ENCODE data around the gene KCNQ1OT1. TPM values are rescaled to one million over a fixed set of nuclear protein-coding genes. Genes with fewer than 3 reads are reported as not detected.

The KCNQ1OT1 gene
- total RNA-seq, 4 donors from 2014 or later = 0.16 to 0.61 (median 0.30) TPM

- no peaks in the 10 kb centered on the region for H3K4me1 ChIP-seq
- no peak overlapping the region for H3K4me3 ChIP-seq
- no peaks in the 10 kb centered on the region for H3K36me3 ChIP-seq
- no peak overlapping the region for H3K27ac ChIP-seq
- DNase-seq = no peak
- H3K27me3 ChIP-seq = no peaks in the 10 kb centered on the region
- no peak for ATAC-seq
- intact Hi-C loops (cut with DNase I; ENCODE audit: low total_unique reads) = no loop called here
- H3K9me3 ChIP-seq = no peaks in the 10 kb centered on the region
- in situ Hi-C loops (cut with MboI; ENCODE audit: low sequenced_read_pairs in 4 of 4) = no loop called here
- no peak for TF ChIP-seq CTCF (IDR thresholded peaks at IDR 0.05 in 4 of 5, conservative IDR thresholded peaks at IDR 0.05 in 1 of 5)
- TF ChIP-seq POLR2A (IDR thresholded peaks at IDR 0.05) = no peak
These were observed 113.0 kb downstream of the KCNQ1OT1 start for GRCh38 chr11:2586793-2587131.

GRCh38 chr11:2586087-2586792, 113.6 kb downstream of the KCNQ1OT1 start:
- no peak for TF ChIP-seq CTCF (IDR thresholded peaks at IDR 0.05 in 4 of 5, conservative IDR thresholded peaks at IDR 0.05 in 1 of 5)
- no peak for TF ChIP-seq POLR2A (IDR thresholded peaks at IDR 0.05)
- DNase-seq = peak in 1 of 2 donors; percentile 0
- in situ Hi-C loops (cut with MboI; ENCODE audit: low sequenced_read_pairs in 4 of 4) (no loop called here), intact Hi-C loops (cut with DNase I; ENCODE audit: low total_unique reads) (no loop called here)
- H3K27ac ChIP-seq = no peak overlapping the region
- ATAC-seq = no peak
- H3K4me1 ChIP-seq = no peaks in the 10 kb centered on the region
- no peaks in the 10 kb centered on the region for H3K36me3 ChIP-seq
- no peaks in the 10 kb centered on the region for H3K27me3 ChIP-seq
- H3K4me3 ChIP-seq = no peak overlapping the region
- H3K9me3 ChIP-seq = no peaks in the 10 kb centered on the region

- H3K27me3 ChIP-seq = no peaks in the 10 kb centered on the region
- DNase-seq (peak in 1 of 2 donors; percentile 1), ATAC-seq (no peak)
- no peak overlapping the region for H3K27ac ChIP-seq
- no peaks in the 10 kb centered on the region for H3K36me3 ChIP-seq
- no peak for TF ChIP-seq CTCF (IDR thresholded peaks at IDR 0.05 in 4 of 5, conservative IDR thresholded peaks at IDR 0.05 in 1 of 5)
- TF ChIP-seq POLR2A (IDR thresholded peaks at IDR 0.05) = no peak
- intact Hi-C loops (cut with DNase I; ENCODE audit: low total_unique reads) (no loop called here), in situ Hi-C loops (cut with MboI; ENCODE audit: low sequenced_read_pairs in 4 of 4) (no loop called here)
- H3K9me3 ChIP-seq = no peaks in the 10 kb centered on the region
- H3K4me3 ChIP-seq = no peak overlapping the region
- H3K4me1 ChIP-seq = no peaks in the 10 kb centered on the region
These were observed 114.2 kb downstream of the KCNQ1OT1 start for GRCh38 chr11:2585566-2586086.

- H3K36me3 ChIP-seq = no peaks in the 10 kb centered on the region
- H3K27me3 ChIP-seq = no peaks in the 10 kb centered on the region
- TF ChIP-seq CTCF (IDR thresholded peaks at IDR 0.05 in 4 of 5, conservative IDR thresholded peaks at IDR 0.05 in 1 of 5) = no peak
- TF ChIP-seq POLR2A (IDR thresholded peaks at IDR 0.05) = no peak
- peak in 1 of 2 donors; percentile 1 for DNase-seq
- no peaks in the 10 kb centered on the region for H3K9me3 ChIP-seq
- H3K4me3 ChIP-seq = no peak overlapping the region
- intact Hi-C loops (cut with DNase I; ENCODE audit: low total_unique reads) = no loop called here
- in situ Hi-C loops (cut with MboI; ENCODE audit: low sequenced_read_pairs in 4 of 4) = no loop called here
- no peak overlapping the region for H3K27ac ChIP-seq
- H3K4me1 ChIP-seq = no peaks in the 10 kb centered on the region
- ATAC-seq = no peak
These were observed 114.8 kb downstream of the KCNQ1OT1 start for GRCh38 chr11:2584812-2585565.

Data from gastrocnemius medialis (tissue), 4 donors.